ENCODE results near the gene TSFM. TPM values are rescaled to one million over a fixed set of nuclear protein-coding genes. Genes with fewer than 3 reads are reported as not detected.

The TSFM gene
- total and polyA plus RNA-seq, 2 of the 13 experiments (the other 11 are each of a cell fraction or from before 2014, with no cell fraction given): 29.8 to 68.3 TPM

- H3K4me2 ChIP-seq (ENCODE audit: low read depth, low read length): no peak overlapping the region
- DNase-seq (ENCODE audit: low spot score): no peak
- in situ Hi-C loops (cut with HindIII; ENCODE audit: extremely low pct_ligation_motif_present, low pct_unique_long_range_greater_than_20kb) (no loop called here), intact Hi-C loops (cut with micrococcal nuclease; ENCODE audit: unreplicated experiment) (no loop called here)
- no peak for FAIRE-seq
- H4K20me1 ChIP-seq (ENCODE audit: insufficient read depth, low read length): 0 out of 2 replicates have a peak, but pooled peaks cover 3% of the 10 kb centered on the region
- no peak for TF ChIP-seq DNMT3B (CRISPR knock-in tag; conservative IDR thresholded peaks at IDR 0.05)
- no peak for TF ChIP-seq REXO4 (CRISPR knock-in tag; IDR thresholded peaks at IDR 0.05; ENCODE audit: borderline replicate concordance)
- TF ChIP-seq MAFK (conservative IDR thresholded peaks at IDR 0.05 in 1 of 2, IDR thresholded peaks at IDR 0.05 in 1 of 2; ENCODE audit: low read length in 2 of 2): no peak
- TF ChIP-seq ZNF790 (CRISPR knock-in tag; IDR thresholded peaks at IDR 0.05; ENCODE audit: borderline replicate concordance): no peak
- no peak for TF ChIP-seq TCF12 (IDR thresholded peaks at IDR 0.05)
- no peak for TF ChIP-seq TCF12 (CRISPR knock-in tag; IDR thresholded peaks at IDR 0.05)
- TF ChIP-seq ZNF225 (CRISPR knock-in tag; IDR thresholded peaks at IDR 0.05): no peak
- no peak for TF ChIP-seq FOSL2 (CRISPR knock-in tag; IDR thresholded peaks at IDR 0.05)
- TF ChIP-seq TBL1XR1 (IDR thresholded peaks at IDR 0.05; ENCODE audit: borderline replicate concordance, low read length, partially characterized antibody): no peak
- ChIA-PET CTCF (ENCODE audit: low intra/inter-chr PET ratio, low total read pairs) (interaction anchor here (0.7 kb wide), 1 partner anchor 104 kb away, joined by 3 read pairs; no protein-coding TSS in a partner anchor), POLR2A (no interaction called here)
- H3K36me3 ChIP-seq (replicated peaks in 1 of 2; ENCODE audit: control insufficient read depth in 1 of 2, insufficient read depth in 2 of 2, low read length in 2 of 2): peaks cover 8 to 35% of the 10 kb centered on the region in 2 experiments
- no peak overlapping the region for H3K9ac ChIP-seq (ENCODE audit: insufficient read depth, low read depth, low read length)
- no peak overlapping the region for H3K4me3 ChIP-seq (replicated peaks in 1 of 3; ENCODE audit: insufficient read depth in 1 of 3, low read depth in 2 of 3, low read length in 3 of 3)
- H3K27ac ChIP-seq (ENCODE audit: extremely low read length, insufficient read depth, low read length): no peak overlapping the region
- H3K9me3 ChIP-seq (ENCODE audit: low read length): no peaks in the 10 kb centered on the region
- H3K4me1 ChIP-seq (ENCODE audit: insufficient read depth, low read length): no peaks in the 10 kb centered on the region
- ATAC-seq: no peak
- no TSS peak for BruUV-seq (replicated peaks)
- no peak overlapping the region for H2AFZ ChIP-seq (ENCODE audit: low read length)
- WGBS (ENCODE audit: low lambda C conversion rate): 100% methylated on average over 3 of the region's 3 CpGs
- H3K27me3 ChIP-seq (ENCODE audit: control insufficient read depth in 1 of 2, insufficient read depth in 2 of 2, low read length in 2 of 2): no peaks in the 10 kb centered on the region
- H3K79me2 ChIP-seq (ENCODE audit: insufficient read depth, low read length): no peaks in the 10 kb centered on the region
These were observed 18.4 kb downstream of the TSFM start for GRCh38 chr12:57800965-57801364.

DNA sequence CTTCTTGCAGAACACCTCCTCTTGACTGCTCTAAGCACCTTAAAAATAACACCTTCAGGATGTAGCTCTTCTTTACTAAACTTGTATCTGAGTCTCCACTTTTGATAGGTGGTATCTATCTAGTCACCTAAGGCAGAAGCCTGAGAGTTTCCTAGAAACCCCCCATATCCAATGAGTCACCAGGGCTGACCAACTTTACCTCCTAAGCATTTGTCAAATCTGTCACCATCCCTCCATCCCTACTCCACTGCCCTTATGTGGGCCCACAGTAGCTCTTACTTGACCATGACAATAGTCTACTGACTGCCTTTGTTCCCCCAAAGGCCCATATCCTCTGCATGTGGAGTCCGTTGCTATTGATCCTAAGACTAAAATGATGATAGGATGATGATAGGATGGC is 20.0 kb downstream of the TSFM start:
- no peaks in the 10 kb centered on the region for H3K27me3 ChIP-seq (ENCODE audit: control insufficient read depth in 1 of 2, insufficient read depth in 2 of 2, low read length in 2 of 2)
- ATAC-seq (no peak), DNase-seq (ENCODE audit: low spot score) (no peak), FAIRE-seq (no peak)
- no peaks in the 10 kb centered on the region for H3K79me2 ChIP-seq (ENCODE audit: insufficient read depth, low read length)
- 0 out of 2 replicates have a peak, but pooled peaks cover 3% of the 10 kb centered on the region for H4K20me1 ChIP-seq (ENCODE audit: insufficient read depth, low read length)
- H3K9me3 ChIP-seq (ENCODE audit: low read length): no peaks in the 10 kb centered on the region
- in situ Hi-C loops (cut with HindIII; ENCODE audit: extremely low pct_ligation_motif_present, low pct_unique_long_range_greater_than_20kb) (no loop called here), intact Hi-C loops (cut with micrococcal nuclease; ENCODE audit: unreplicated experiment) (loop anchor here (1.0 kb wide), 2 partner anchors 29 to 103 kb away; no protein-coding TSS in a partner anchor)
- WGBS (ENCODE audit: low lambda C conversion rate): 94% methylated on average over 1 of the region's 1 CpG
- peaks cover 5 to 22% of the 10 kb centered on the region in 2 experiments; a peak in 4 of 5 replicates for H3K36me3 ChIP-seq (replicated peaks in 1 of 2; ENCODE audit: control insufficient read depth in 1 of 2, insufficient read depth in 2 of 2, low read length in 2 of 2)
- ChIA-PET CTCF (ENCODE audit: low intra/inter-chr PET ratio, low total read pairs) (interaction anchor here (1.2 to 3.2 kb wide), 2 partner anchors 12 to 103 kb away, joined by 4 to 54 read pairs; no protein-coding TSS in a partner anchor), POLR2A (no interaction called here)
- H2AFZ ChIP-seq (ENCODE audit: low read length): no peak overlapping the region
- no peak overlapping the region for H3K4me3 ChIP-seq (replicated peaks in 1 of 3; ENCODE audit: insufficient read depth in 1 of 3, low read depth in 2 of 3, low read length in 3 of 3)
- no peak overlapping the region for H3K27ac ChIP-seq (ENCODE audit: extremely low read length, insufficient read depth, low read length)
- no peak overlapping the region for H3K4me2 ChIP-seq (ENCODE audit: low read depth, low read length)
- H3K9ac ChIP-seq (ENCODE audit: insufficient read depth, low read depth, low read length): no peak overlapping the region
- H3K4me1 ChIP-seq (ENCODE audit: insufficient read depth, low read length): no peaks in the 10 kb centered on the region
- BruUV-seq (replicated peaks): no TSS peak
- no peak for TF ChIP-seq ATF1 (CRISPR knock-in tag; IDR thresholded peaks at IDR 0.05)
- no peak for TF ChIP-seq ZNF274 (CRISPR knock-in tag; IDR thresholded peaks at IDR 0.05)
- no peak for TF ChIP-seq EZH2 (conservative IDR thresholded peaks at IDR 0.05; ENCODE audit: low read depth, low read length)
- no peak for TF ChIP-seq LCORL (IDR thresholded peaks at IDR 0.05)
- no peak for TF ChIP-seq LCORL (CRISPR knock-in tag; IDR thresholded peaks at IDR 0.05)
- TF ChIP-seq NBN (conservative IDR thresholded peaks at IDR 0.05): no peak
- TF ChIP-seq CBX2 (IDR thresholded peaks at IDR 0.05; ENCODE audit: low read depth, low read length): no peak
- no peak for TF ChIP-seq CBX2 (CRISPR knock-in tag; IDR thresholded peaks at IDR 0.05; ENCODE audit: low read depth)
- TF ChIP-seq, protein P1, sequence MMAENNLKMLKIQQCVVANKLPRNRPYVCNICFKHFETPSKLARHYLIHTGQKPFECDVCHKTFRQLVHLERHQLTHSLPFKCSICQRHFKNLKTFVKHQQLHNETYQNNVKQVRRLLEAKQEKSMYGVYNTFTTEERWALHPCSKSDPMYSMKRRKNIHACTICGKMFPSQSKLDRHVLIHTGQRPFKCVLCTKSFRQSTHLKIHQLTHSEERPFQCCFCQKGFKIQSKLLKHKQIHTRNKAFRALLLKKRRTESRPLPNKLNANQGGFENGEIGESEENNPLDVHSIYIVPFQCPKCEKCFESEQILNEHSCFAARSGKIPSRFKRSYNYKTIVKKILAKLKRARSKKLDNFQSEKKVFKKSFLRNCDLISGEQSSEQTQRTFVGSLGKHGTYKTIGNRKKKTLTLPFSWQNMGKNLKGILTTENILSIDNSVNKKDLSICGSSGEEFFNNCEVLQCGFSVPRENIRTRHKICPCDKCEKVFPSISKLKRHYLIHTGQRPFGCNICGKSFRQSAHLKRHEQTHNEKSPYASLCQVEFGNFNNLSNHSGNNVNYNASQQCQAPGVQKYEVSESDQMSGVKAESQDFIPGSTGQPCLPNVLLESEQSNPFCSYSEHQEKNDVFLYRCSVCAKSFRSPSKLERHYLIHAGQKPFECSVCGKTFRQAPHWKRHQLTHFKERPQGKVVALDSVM (CRISPR knock-in tag; IDR thresholded peaks at IDR 0.05): no peak
- TF ChIP-seq ZNF296 (CRISPR knock-in tag; conservative IDR thresholded peaks at IDR 0.05): no peak
